Stimulated activated CD8-positive, alpha-beta memory T cell treated with anti-CD3 and anti-CD28 coated beads, Interleukin-4, amount 100 ng/mL, for 1 hour (primary cell): ENCODE data around the gene GCAT.
A peak's percentile ranks its signal among the peaks of the same experiment; 100 is the strongest.

Experiments used
- DNase-seq, 2 donors: peaks; one replicate each; pipeline ENCODE4 v3.0.0-alpha.2; 2020; ENCODE audit warnings: low read depth in 2 of 2, low spot score in 1 of 2

The GCAT gene

DNA sequence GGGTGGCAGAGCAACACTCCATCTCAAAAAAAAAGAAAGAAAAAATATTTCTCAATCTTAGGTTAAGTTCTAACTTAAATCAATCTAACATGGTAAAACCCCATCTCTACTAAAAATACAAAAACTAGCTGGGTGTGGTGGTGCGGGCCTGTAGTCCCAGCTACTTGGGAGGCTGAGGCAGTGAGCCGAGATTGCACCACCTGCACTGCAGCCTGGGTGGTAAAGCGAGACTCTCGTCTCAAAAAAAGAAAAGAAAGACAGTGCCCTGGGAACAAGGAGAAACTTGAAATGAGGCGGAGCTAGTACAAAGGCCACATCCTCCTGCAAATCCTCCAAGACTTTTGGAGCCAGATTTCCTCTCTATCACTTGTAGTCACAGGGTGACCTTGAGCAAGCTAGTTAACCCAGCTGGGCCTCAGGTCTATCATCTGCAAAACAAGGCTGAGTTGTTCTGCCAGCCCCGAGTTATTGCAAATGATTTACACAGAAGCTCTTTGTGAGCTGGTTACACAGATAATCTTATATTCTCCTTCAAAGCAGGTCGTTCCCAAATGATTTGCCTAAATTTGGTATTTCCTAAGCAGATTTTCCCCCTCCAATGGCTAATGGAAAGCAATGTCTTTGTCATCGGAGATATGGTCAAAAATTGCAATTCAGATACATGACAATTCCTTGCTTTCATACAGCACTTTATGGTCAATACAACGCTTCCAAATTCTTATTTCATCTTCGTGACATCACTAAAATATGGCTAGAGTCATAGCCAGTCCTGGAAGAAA lies 34.5 kb downstream of the GCAT start:
- no peak for DNase-seq

DNA sequence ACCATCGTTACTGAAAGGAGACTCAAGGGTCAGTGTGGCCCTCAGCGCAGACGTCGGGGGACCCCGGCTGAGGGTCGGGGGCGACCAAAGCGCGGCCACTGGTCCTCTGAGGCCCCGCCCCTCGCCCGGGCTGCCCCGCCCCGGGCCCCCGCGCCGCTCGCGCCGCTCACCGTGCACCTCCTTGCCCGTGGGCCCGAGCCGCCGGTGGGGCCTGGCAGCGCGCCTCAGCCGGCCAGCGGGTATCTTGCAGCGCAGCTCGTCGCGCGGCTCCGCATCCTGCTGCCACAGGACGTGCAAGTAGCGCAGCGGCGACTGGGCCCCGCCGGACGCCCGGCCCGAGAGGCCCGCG lies 36.0 kb downstream of the GCAT start:
- DNase-seq, result peak; percentile 11 to 13

DNA sequence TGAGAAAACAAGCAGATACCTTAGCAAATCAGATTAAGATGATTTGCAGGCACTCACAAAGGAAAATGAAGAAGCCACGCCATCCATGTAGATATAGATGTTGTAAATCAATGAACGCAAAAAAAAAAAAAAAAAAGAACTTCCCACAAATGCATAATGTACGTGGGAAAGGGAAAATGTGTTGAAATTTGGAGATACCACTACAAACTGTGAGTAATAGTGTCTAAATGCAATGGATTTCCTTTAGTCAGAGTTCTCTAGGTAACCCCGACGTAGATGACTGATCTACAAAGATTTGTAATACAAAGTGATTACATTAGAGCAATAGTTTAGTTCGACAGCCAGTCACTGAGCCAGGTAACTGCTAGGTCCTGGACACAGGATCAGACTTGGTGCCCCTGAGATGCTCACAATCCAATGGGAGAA lies 37.2 kb downstream of the GCAT start:
- no peak for DNase-seq

DNA sequence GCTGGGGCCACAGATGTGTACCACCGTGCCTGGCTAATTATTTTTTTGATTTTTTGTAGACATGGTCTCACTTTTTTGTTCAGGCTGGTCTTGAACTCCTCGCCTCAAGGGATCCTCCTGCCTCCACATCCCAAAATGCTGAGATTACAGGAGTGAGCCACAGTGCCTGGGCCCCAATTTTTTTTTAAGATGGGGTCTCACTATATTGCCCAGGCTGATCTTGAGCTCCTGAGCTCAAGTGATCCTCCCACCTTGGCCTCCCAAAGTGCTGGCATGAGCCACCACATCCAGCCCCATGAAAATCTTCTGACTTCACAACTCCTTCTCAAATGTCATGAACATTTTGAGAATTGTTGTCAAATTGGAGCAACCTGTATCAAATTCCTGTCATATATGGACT lies 38.7 kb downstream of the GCAT start:
- DNase-seq, result no peak

DNA sequence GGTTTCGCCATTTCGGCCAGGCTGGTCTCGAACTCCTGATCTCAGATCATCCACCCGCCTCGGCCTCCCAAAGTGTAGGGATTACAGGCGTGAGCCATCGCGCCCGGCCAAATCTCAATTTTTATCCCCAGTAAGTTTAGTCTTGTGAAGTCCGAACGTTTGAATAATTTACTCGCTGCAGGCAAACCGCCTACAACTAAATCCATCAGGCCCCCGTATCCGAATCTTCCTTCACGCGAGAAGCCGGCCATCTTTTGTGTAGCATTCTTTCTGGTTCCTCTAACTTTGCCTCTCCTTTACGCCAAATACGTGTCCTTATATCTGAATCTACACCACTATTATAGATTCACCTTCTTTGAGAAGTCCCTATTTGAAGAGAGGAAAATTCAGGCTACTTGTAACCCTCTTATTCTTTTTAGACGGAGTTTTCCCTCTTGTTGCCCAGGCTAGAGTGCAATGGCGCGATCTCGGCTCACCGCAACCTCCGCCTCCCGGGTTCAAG lies 40.9 kb downstream of the GCAT start:
- DNase-seq, result no peak

DNA sequence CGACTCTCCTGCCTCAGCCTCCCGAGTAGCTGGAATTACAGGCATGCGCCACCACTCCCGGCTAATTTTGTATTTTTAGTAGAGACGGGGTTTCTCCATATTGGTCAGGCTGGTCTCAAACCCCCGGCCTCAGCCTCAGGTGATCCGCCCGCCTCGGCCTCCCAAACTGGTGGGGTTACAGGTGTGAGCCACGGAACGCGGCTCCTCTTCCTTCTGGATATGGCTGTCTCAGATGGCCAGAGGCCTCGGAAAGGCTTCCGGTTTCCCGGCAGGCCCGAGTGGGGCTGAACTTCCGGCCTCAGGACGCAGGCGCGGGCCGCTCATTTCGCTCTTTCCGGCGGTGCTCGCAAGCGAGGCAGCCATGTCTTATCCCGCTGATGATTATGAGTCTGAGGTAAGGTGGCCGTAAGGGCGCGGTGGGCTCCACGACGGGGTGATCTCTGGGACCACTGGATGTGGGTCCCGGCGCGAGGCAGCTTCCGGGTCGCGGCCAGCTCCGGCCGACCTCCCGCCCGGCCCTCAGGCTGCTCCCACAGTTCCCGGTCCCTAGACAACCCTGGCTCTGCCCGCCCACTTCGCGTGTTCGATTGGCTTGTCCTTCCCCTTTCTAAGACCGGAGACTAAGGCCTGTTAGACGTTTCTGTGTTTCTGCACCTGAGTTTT lies 41.5 kb downstream of the GCAT start, which contains the start of gene EIF3L:
Gene EIF3L (plus strand): TSS at position 331 of the 663 bp plus-strand sequence. CDS start 31 bp downstream, at position 362.
- DNase-seq, result peak; percentile 67 to 79

DNA sequence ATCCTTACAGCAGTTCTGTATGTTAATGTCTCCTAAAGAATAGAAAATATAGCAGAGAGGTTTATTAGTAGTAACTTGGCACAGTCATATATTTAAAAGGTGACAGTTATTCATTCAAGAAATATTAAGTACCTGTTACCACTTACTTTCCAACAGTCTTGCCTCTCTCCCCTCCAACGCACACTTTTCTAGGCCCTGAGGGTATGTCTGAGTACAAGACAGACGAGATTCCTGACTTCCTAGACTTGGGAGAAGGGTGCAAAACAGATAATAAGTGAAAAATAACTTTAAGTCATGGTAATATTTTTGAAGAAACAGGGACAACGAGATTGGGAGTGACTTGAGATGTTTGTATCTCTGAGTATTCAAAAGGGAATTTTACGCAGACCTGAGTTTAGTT lies 43.1 kb downstream of the GCAT start:
- no peak for DNase-seq

DNA sequence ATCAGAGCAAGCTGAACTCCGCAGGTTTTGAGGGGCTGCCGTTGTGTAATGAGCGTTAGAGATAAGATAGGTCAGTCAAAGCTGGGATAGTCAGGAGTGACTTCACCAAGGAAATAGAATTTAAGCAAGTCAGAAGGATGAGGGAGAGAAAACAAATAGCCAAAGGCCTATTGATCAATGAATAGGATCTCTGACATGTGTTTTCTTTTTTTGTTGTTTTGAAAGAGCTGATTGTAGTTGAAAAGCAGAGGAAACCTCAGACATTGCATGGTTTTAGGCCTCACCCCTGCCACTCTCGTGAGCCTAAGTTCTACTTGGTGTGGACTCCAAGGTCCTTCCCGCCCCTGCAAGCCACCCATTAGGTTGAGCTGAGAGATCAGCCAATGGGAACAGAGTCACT lies 44.7 kb downstream of the GCAT start:
- no peak for DNase-seq

DNA sequence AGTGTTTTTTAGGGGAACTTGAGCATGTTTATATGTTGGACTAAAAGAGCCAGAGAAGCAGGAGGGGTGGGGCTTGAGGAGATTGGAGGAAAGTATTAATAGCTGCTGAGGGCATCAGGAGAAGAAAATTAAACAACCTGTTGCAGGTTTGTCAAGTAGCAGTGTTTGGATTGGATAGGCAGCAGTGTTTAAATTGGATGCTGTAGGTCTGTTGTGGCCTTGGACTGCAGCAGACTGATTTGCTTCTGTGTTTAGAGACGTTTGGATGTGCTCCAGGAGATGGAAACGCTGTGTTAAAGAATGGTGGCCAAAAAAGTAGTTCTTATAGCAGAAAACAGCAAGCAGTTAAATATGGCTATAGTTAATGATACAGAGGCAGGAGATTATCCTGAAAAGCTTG lies 47.2 kb downstream of the GCAT start:
- DNase-seq, result no peak

DNA sequence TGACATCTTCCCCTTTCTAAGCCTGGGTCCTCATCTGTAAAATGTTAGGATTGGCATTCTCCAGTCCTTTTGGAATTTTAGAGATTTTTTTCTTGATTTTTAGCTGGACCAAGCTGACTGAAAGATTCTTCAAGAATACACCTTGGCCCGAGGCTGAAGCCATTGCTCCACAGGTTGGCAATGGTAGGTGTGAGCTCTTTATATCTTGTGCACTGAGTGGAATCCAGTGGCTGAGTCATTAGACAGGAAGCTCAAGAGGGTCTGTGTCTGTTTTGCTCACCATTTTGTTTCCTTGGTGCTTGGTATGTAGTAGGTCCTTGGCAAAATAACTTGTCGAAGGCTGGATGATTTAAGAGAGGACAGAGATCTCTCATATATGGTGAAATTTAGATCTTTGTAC lies 47.7 kb downstream of the GCAT start:
- DNase-seq, result no peak

DNA sequence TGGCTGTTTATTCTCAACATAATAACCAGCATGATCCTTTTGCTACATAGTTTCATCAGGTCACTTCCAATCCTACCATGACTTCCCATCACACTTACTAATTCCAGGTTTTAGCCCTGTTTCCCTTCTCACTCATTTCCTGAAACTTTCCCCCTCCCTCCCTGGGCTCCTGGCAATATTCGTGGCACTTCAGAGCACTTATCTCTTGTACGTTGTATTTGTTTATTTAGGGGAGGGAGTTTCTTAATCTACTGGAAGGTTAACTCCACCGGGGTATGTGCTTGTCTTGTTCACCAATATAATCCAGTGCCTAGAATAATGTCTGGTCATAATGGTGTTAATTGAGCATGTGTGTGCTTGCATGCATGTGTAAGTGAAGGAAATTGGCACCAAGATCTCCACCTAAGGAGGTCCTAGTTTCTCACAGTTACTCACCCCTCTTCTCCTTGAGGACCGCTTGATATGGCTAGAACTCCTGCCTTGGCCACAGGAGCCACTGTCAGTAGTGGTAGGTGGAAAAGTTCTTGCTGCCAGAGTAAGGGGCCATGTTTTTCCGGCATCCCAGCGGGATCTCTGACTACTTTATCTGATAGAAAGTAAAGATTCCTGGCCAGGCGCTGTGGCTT lies 53.2 kb downstream of the GCAT start:
- no peak for DNase-seq

DNA sequence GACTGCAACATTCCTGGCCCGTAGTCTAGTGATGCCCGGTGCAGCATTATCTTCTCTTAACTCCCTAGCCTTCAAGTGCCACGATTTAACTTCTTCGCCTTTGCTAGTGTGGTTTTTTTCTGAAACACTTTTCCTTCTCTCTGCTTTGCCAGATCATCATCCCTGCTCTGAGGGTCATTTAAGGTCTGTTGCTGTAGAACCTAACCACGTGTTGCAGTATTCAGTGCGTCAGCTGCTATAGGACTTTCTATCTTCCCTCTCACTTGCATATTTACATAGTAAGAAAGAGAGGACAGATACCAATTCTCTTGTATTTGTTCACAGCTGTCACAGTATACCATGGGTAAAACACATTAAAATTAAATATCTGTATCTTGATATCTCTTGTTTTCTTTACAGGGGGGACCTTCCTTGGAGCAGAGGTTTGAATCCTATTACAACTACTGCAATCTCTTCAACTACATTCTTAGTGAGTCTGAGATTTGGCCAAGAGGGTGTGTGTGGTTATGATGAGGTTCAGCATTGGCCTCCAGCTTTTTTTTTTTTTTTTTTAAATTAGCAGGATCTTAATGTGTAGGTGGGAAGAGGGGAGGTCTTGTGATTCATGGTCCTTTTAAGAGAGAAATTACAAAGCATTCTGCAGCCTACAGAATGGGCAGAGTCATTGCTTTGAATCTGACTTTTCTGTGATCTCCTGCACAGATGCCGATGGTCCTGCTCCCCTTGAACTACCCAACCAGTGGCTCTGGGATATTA lies 55.0 kb downstream of the GCAT start:
- DNase-seq, result no peak

DNA sequence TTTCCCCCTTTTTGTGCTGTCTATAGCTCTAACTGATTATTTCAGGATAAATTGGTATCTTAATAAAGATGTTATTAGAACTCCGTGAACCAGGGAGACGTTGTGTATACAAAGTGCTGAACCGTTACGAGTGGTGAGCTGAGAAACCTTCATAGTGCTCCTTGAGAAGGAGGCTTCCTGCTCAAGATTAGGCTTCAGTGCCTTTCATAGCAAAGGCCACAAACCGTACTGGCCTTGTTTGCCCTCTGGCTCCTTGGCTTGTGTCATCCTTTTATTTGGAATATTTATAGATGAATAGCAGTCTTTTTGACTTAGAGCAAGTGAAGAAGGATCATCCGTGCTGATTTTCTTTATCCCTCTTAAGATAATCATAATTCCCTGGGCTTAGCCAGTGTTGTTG lies 57.8 kb downstream of the GCAT start:
- DNase-seq, result no peak
